Loucy (cell line): ENCODE results near the gene ZNF92.
"Not testable (repeated sequence)": the region's sequence is repeated elsewhere in the genome, so short reads cannot be mapped to it uniquely, and the experiment has no call there.

ENCODE experiments used
- H2AFZ ChIP-seq: fragments of 200-600 bp; sonication (generic); 2 replicates; pipeline ENCODE4 v1.6.0; 2016; ENCODE audit warnings: antibody characterized with exemption, mild to moderate bottlenecking, low read length, moderate library complexity
- H3F3A ChIP-seq: fragments of 200-600 bp; 2 replicates; pipeline ENCODE4 v1.6.0; 2016; ENCODE audit warnings: antibody characterized with exemption, low read depth, mild to moderate bottlenecking
- H3K27me3 ChIP-seq: fragments of 200-600 bp; sonication (generic); 2 replicates; pipeline ENCODE4 v1.6.1; 2014; ENCODE audit warnings: low read length, mild to moderate bottlenecking; ENCODE audit not compliant: insufficient read depth, poor library complexity, severe bottlenecking
- H3K36me3 ChIP-seq: fragments of 200-600 bp; sonication (generic); 2 replicates; pipeline ENCODE4 v1.6.1; 2016; ENCODE audit warnings: low read length; ENCODE audit not compliant: insufficient read depth
- H3K4me1 ChIP-seq: fragments of 200-600 bp; sonication (generic); 2 replicates; pipeline ENCODE4 v1.5.1; 2014; ENCODE audit warnings: low read length, mild to moderate bottlenecking; ENCODE audit not compliant: insufficient read depth, poor library complexity, severe bottlenecking
- H3K4me2 ChIP-seq: fragments of 200-600 bp; sonication (generic); 2 replicates; pipeline ENCODE4 v1.6.0; 2014; ENCODE audit warnings: antibody characterized with exemption, low read length, low read depth, mild to moderate bottlenecking; ENCODE audit not compliant: poor library complexity, severe bottlenecking
- H3K4me3 ChIP-seq: fragments of 200-600 bp; sonication (generic); 2 replicates; pipeline ENCODE4 v1.5.1; 2014; ENCODE audit warnings: low read length, mild to moderate bottlenecking, mixed read lengths; ENCODE audit not compliant: poor library complexity, severe bottlenecking
- H3K79me2 ChIP-seq: fragments of 200-600 bp; sonication (generic); 2 replicates; pipeline ENCODE4 v1.6.1; 2014; ENCODE audit warnings: low read length; ENCODE audit not compliant: insufficient read depth
- H3K9ac ChIP-seq: fragments of 200-600 bp; sonication (generic); 2 replicates; pipeline ENCODE4 v1.6.0; 2014; ENCODE audit warnings: mild to moderate bottlenecking, low read depth, low read length, moderate library complexity; ENCODE audit not compliant: poor library complexity, severe bottlenecking
- H3K9me2 ChIP-seq: fragments of 200-600 bp; sonication (generic); replicated peaks from 2 replicates; pipeline ENCODE4 v1.6.1; 2016; ENCODE audit warnings: low read depth, low read length, mixed read lengths
- H3K9me3 ChIP-seq: fragments of 200-600 bp; sonication (generic); 2 replicates; pipeline ENCODE4 v1.6.1; 2014; ENCODE audit warnings: mild to moderate bottlenecking, antibody characterized with exemption, low read length, low read depth; ENCODE audit not compliant: insufficient read depth
- H4K20me1 ChIP-seq: fragments of 200-600 bp; sonication (generic); 2 replicates; pipeline ENCODE4 v1.6.0; 2014; ENCODE audit warnings: antibody characterized with exemption, low read length, mild to moderate bottlenecking; ENCODE audit not compliant: insufficient read depth, poor library complexity, severe bottlenecking
- EZH2phosphoT487 ChIP-seq: fragments of 200-600 bp; IDR thresholded peaks from 2 replicates; pipeline ENCODE4 v1.6.1; 2018; ENCODE audit warnings: antibody characterized with exemption, mild to moderate bottlenecking, moderate library complexity, borderline replicate concordance
- TF ChIP-seq, protein P1 (sequence below): fragments of 200-600 bp; sonication (generic); conservative IDR thresholded peaks from 2 replicates; pipeline ENCODE4 v1.5.1; 2014; ENCODE audit warnings: mild to moderate bottlenecking, antibody characterized with exemption, low read length

ZNF92 gene

DNA sequence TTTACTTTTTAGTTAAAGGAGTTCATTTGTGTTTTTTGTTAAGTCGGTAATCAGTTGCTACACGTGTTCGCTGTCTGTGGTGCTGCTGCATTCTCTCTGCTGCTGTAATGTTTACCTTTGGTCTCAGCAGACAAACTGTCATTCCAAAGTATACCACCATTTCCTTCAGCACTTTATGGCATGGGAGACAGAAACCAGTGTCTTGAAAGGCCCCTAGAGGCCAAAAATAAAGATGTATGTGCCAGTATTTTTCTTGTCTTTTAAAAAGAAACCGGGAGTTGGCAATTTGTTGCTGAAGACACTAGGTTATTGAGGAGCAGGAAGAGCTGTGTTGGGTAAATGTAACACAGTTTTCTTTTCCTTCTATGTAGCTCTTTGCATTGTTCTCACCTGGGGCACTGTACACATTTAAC, 24.1 kb downstream of the ZNF92 start:
- Histone ChIP-seq H3K9ac (no peak overlapping the region), H3K9me3 (no peaks in the 10 kb centered on the region), H3F3A (no peaks in the 10 kb centered on the region), H3K9me2 (no peaks in the 10 kb centered on the region), H3K79me2 (peaks cover 50% of the 10 kb centered on the region), H3K4me3 (no peak overlapping the region), H3K27me3 (no peaks in the 10 kb centered on the region), H4K20me1 (peaks cover 46% of the 10 kb centered on the region), H3K4me2 (no peak overlapping the region), H2AFZ (no peak overlapping the region), H3K4me1 (peaks cover 23% of the 10 kb centered on the region), H3K36me3 (peaks cover 49% of the 10 kb centered on the region)
- no peak for TF ChIP-seq EZH2phosphoT487
- TF ChIP-seq, protein P1, sequence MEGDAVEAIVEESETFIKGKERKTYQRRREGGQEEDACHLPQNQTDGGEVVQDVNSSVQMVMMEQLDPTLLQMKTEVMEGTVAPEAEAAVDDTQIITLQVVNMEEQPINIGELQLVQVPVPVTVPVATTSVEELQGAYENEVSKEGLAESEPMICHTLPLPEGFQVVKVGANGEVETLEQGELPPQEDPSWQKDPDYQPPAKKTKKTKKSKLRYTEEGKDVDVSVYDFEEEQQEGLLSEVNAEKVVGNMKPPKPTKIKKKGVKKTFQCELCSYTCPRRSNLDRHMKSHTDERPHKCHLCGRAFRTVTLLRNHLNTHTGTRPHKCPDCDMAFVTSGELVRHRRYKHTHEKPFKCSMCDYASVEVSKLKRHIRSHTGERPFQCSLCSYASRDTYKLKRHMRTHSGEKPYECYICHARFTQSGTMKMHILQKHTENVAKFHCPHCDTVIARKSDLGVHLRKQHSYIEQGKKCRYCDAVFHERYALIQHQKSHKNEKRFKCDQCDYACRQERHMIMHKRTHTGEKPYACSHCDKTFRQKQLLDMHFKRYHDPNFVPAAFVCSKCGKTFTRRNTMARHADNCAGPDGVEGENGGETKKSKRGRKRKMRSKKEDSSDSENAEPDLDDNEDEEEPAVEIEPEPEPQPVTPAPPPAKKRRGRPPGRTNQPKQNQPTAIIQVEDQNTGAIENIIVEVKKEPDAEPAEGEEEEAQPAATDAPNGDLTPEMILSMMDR, result peak; percentile 46

- peaks cover 23% of the 10 kb centered on the region for H3K4me1 ChIP-seq
- H4K20me1 ChIP-seq, result peaks cover 40% of the 10 kb centered on the region
- not testable (repeated sequence) for H3K4me3 ChIP-seq, H3K4me2 ChIP-seq, H2AFZ ChIP-seq, H3K27me3 ChIP-seq, H3K9me3 ChIP-seq, H3K9ac ChIP-seq, H3K9me2 ChIP-seq, H3F3A ChIP-seq
- H3K36me3 ChIP-seq, result peaks cover 44% of the 10 kb centered on the region
- peaks cover 41% of the 10 kb centered on the region for H3K79me2 ChIP-seq
Observed at GRCh38 chr7:65398671-65399070, 25.0 kb downstream of the ZNF92 start.

- Histone ChIP-seq H3K36me3 (peaks cover 44% of the 10 kb centered on the region), H4K20me1 (peaks cover 35% of the 10 kb centered on the region), H3K79me2 (peaks cover 37% of the 10 kb centered on the region), H3K4me1 (peaks cover 23% of the 10 kb centered on the region)
- H3K9ac ChIP-seq, H3K4me3 ChIP-seq, H3K27me3 ChIP-seq, H3K4me2 ChIP-seq, H3F3A ChIP-seq, H2AFZ ChIP-seq, H3K9me2 ChIP-seq, H3K9me3 ChIP-seq: not testable (repeated sequence)
Observed at GRCh38 chr7:65399101-65399500, 25.4 kb downstream of the ZNF92 start.

DNA sequence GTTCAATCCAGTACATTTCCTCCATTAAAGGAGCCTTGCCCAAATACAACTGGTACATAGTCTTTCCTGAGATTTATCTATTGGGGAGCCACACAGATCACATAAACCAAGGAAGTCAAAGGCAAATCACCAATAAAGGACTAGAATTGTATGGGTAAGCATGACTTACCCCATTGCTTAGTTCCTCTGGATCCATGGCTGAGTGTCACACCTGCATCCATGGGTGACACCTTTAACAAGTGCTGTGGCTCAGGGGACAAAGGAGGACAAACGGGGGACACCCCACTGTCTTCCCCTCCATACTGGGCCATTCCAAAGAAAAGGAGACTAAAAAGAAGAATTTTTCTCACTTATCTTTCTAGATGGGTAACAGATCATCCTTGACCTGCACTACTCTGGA, 30.4 kb downstream of the ZNF92 start:
- Histone ChIP-seq H3K4me3 (no peak overlapping the region), H3K36me3 (peaks cover 26% of the 10 kb centered on the region), H2AFZ (no peak overlapping the region), H3K4me1 (no peaks in the 10 kb centered on the region), H3K9me3 (peaks cover 25% of the 10 kb centered on the region; the same call in 1 of the 2 replicates), H3F3A (no peaks in the 10 kb centered on the region), H3K27me3 (no peaks in the 10 kb centered on the region), H4K20me1 (no peaks in the 10 kb centered on the region), H3K9me2 (no peaks in the 10 kb centered on the region), H3K9ac (no peak overlapping the region), H3K79me2 (no peaks in the 10 kb centered on the region), H3K4me2 (no peak overlapping the region)
- no peak for TF ChIP-seq EZH2phosphoT487
- TF ChIP-seq, protein P1, result no peak

GRCh38 chr7:65406706-65407105, 33.1 kb downstream of the ZNF92 start:
- H3K27me3 ChIP-seq, H3F3A ChIP-seq, H3K79me2 ChIP-seq, H4K20me1 ChIP-seq, H3K36me3 ChIP-seq, H2AFZ ChIP-seq, H3K4me1 ChIP-seq, H3K4me2 ChIP-seq, H3K9me2 ChIP-seq, H3K4me3 ChIP-seq, H3K9ac ChIP-seq: not testable (repeated sequence)
- H3K9me3 ChIP-seq, result peaks cover 25% of the 10 kb centered on the region; the same call in 1 of the 2 replicates
